Gastroesophageal sphincter (tissue), 3 donors: ENCODE results near the gene CCDC171.

Source experiments
- EP300 ChIP-seq: sonication (generic); formaldehyde crosslinking; IDR thresholded peaks from one replicate; pipeline ENCODE4 v1.6.1; 2017; ENCODE audit warnings: antibody characterized with exemption, mild to moderate bottlenecking
- POLR2A ChIP-seq, 2 donors: fragments of 450-650 bp; IDR thresholded peaks; one replicate each; pipeline ENCODE4 v1.6.1; 2017; ENCODE audit warnings: antibody characterized with exemption in 2 of 2, mild to moderate bottlenecking in 2 of 2, moderate library complexity in 1 of 2
- POLR2AphosphoS5 ChIP-seq: sonication (generic); formaldehyde crosslinking; IDR thresholded peaks from one replicate; pipeline ENCODE4 v1.6.1; 2017; ENCODE audit warnings: antibody characterized with exemption
- TF ChIP-seq, protein P1 (sequence below), 4 experiments: fragments of 200-600 bp in 2 of 4; fragments of 450-650 bp in 2 of 4; sonication (generic) in 1 of 4; IDR thresholded peaks; one replicate each; pipeline ENCODE4 v1.5.1; 2017 to 2019; ENCODE audit warnings: antibody characterized with exemption in 4 of 4, mild to moderate bottlenecking in 2 of 4, moderate library complexity in 2 of 4

- TF ChIP-seq, protein P1, sequence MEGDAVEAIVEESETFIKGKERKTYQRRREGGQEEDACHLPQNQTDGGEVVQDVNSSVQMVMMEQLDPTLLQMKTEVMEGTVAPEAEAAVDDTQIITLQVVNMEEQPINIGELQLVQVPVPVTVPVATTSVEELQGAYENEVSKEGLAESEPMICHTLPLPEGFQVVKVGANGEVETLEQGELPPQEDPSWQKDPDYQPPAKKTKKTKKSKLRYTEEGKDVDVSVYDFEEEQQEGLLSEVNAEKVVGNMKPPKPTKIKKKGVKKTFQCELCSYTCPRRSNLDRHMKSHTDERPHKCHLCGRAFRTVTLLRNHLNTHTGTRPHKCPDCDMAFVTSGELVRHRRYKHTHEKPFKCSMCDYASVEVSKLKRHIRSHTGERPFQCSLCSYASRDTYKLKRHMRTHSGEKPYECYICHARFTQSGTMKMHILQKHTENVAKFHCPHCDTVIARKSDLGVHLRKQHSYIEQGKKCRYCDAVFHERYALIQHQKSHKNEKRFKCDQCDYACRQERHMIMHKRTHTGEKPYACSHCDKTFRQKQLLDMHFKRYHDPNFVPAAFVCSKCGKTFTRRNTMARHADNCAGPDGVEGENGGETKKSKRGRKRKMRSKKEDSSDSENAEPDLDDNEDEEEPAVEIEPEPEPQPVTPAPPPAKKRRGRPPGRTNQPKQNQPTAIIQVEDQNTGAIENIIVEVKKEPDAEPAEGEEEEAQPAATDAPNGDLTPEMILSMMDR (IDR thresholded peaks at IDR 0.05) = no peak
- TF ChIP-seq EP300 = no peak
- no peak for TF ChIP-seq POLR2A (IDR thresholded peaks at IDR 0.05)
- no peak for TF ChIP-seq POLR2AphosphoS5
Observed at GRCh38 chr9:15697446-15697851, 144.6 kb downstream of the CCDC171 start.
